HL-60/S4 treated with phorbol 12-myristate 13-acetate at 8.2 ng/mL for 4 days and 3 days (cell line): Measurements from ENCODE around the gene BDH2.

Experiments used
- in situ Hi-C: fragments of 300-500 bp; cut with MboI; formaldehyde crosslinking; loops from 2 replicates; pipeline ENCODE4 v1.15.0; 2022; ENCODE audit warnings: low sequenced_read_pairs

BDH2 gene

DNA sequence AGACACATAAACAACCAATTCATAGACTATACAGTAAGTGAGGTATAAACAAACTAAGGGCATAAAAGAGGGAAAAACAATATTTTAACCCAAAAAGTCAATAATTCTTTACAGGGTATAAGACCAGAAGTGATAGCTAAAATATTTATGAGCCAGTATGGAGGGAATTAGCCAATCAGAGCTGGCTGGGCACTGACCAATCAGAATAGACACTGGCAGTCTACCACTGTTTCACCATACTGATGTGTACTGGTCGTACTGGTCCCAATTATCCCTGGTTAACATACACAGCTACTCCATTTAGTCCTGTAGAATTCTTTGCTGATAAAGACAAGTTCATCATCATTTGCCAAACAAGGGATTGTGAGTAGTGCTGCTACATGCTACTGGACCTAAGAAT, 70.3 kb downstream of the BDH2 start:
- in situ Hi-C loops = no loop called here
